Body of pancreas (tissue), 4 donors: Measurements from ENCODE around the gene MAST4. TPM values are rescaled to one million over a fixed set of nuclear protein-coding genes. Genes with fewer than 3 reads are reported as not detected.

Experiments
- ATAC-seq: fragments of 150-250 bp; one replicate; pipeline ENCODE4 v1.9.1; 2016
- DNase-seq, 4 donors: peaks; one replicate each; pipeline ENCODE4 v3.0.0-alpha.2; 2019
- H3K27ac ChIP-seq, 4 donors: fragments of 200-600 bp; sonication (generic); 1 replicate in 3 of 4; 2 replicates in 1 of 4; pipeline versions ENCODE4 v1.5.1 to v1.6.1; 2016 to 2019; ENCODE audit warnings: mild to moderate bottlenecking in 1 of 4, mixed read lengths in 1 of 4, moderate library complexity in 1 of 4
- H3K27me3 ChIP-seq, 2 donors: fragments of 200-600 bp; sonication (generic); one replicate each; pipeline ENCODE4 v1.6.0; 2016; ENCODE audit warnings: mild to moderate bottlenecking in 1 of 2
- H3K36me3 ChIP-seq, 2 donors: fragments of 200-600 bp; sonication (generic); replicated peaks in 1 of 2; 2 replicates each; pipeline ENCODE4 v1.5.1; 2016; ENCODE audit warnings: low read depth in 2 of 2; ENCODE audit not compliant: insufficient read depth in 1 of 2
- H3K4me1 ChIP-seq: fragments of 200-600 bp; sonication (generic); one replicate; pipeline ENCODE4 v1.6.0; 2016
- H3K4me3 ChIP-seq, 2 donors: fragments of 200-600 bp; sonication (generic); 1 replicate in 1 of 2; 2 replicates in 1 of 2; pipeline ENCODE4 v1.5.1; 2016 to 2019
- H3K9me3 ChIP-seq, 3 donors: fragments of 200-600 bp; sonication (generic); 1 replicate in 2 of 3; 2 replicates in 1 of 3; pipeline ENCODE4 v1.5.1; 2016
- CTCF ChIP-seq, 7 experiments: fragments of 450-650 bp in 4 of 7; fragments of 200-600 bp in 3 of 7; sonication (generic) in 3 of 7; IDR thresholded peaks; one replicate each; pipeline ENCODE4 v1.5.1; 2016 to 2019; ENCODE audit warnings: antibody characterized with exemption in 7 of 7
- POLR2A ChIP-seq, 3 donors: fragments of 450-650 bp; IDR thresholded peaks; one replicate each; pipeline ENCODE4 v1.6.1; 2016; ENCODE audit warnings: antibody characterized with exemption in 3 of 3, mild to moderate bottlenecking in 2 of 3
- WGBS, 2 donors: methylation state at CpG; one replicate each; pipeline ENCODE4 v1.1.5; 2017; 5-methylcytosine and 5-hydroxymethylcytosine counted together
- intact Hi-C: fragments of 100-400 bp; cut with DNase I; formaldehyde crosslinking; loops from one replicate; pipeline ENCODE4 v1.15.1; 2023
- total RNA-seq, 2 donors: library from RNA; depleted of rRNA; stranded (reverse); fragments of >200 nt; gene quantifications; one replicate each; pipeline ENCODE4 v1.1.0, GENCODE V29; 2016

Gene MAST4
- total RNA-seq, 2 donors from 2014 or later, result 17.9 to 29.7 TPM

GRCh38 chr5:66634601-66635000, 38.4 kb downstream of the MAST4 start:
- no peaks in the 10 kb centered on the region for H3K36me3 ChIP-seq
- H3K4me3 ChIP-seq, result no peak overlapping the region
- no peaks in the 10 kb centered on the region for H3K9me3 ChIP-seq
- H3K4me1 ChIP-seq, result no peaks in the 10 kb centered on the region
- no peak for DNase-seq
- no peak for TF ChIP-seq POLR2A (IDR thresholded peaks at IDR 0.05)
- TF ChIP-seq CTCF (IDR thresholded peaks at IDR 0.05), result no peak
- ATAC-seq, result no peak
- no peak overlapping the region for H3K27ac ChIP-seq
- WGBS, 2 donors, result 78% methylated on average over 3 of the region's 3 CpGs; no CpG with 5 or more reads in 1 of the 2 donors
- no peaks in the 10 kb centered on the region for H3K27me3 ChIP-seq
- intact Hi-C loops, result no loop called here

- H3K27ac ChIP-seq, result no peak overlapping the region
- WGBS, 2 donors, result 79 to 81% methylated on average over 4 of the region's 4 CpGs
- TF ChIP-seq POLR2A (IDR thresholded peaks at IDR 0.05) (no peak), CTCF (IDR thresholded peaks at IDR 0.05) (no peak)
- DNase-seq, result no peak
- intact Hi-C loops, result no loop called here
- no peaks in the 10 kb centered on the region for H3K9me3 ChIP-seq
- H3K4me3 ChIP-seq, result no peak overlapping the region
- no peaks in the 10 kb centered on the region for H3K27me3 ChIP-seq
- H3K36me3 ChIP-seq, result no peaks in the 10 kb centered on the region
- no peaks in the 10 kb centered on the region for H3K4me1 ChIP-seq
- no peak for ATAC-seq
Measured at GRCh38 chr5:66637994-66638393, 41.8 kb downstream of the MAST4 start.

- WGBS, 2 donors, result 86 to 89% methylated on average over 1 of the region's 1 CpG
- H3K4me3 ChIP-seq, result no peak overlapping the region
- no peaks in the 10 kb centered on the region for H3K9me3 ChIP-seq
- H3K4me1 ChIP-seq, result no peaks in the 10 kb centered on the region
- no peak overlapping the region for H3K27ac ChIP-seq
- DNase-seq, result no peak
- no peaks in the 10 kb centered on the region for H3K27me3 ChIP-seq
- intact Hi-C loops, result no loop called here
- no peaks in the 10 kb centered on the region for H3K36me3 ChIP-seq
- no peak for TF ChIP-seq POLR2A (IDR thresholded peaks at IDR 0.05)
- no peak for TF ChIP-seq CTCF (IDR thresholded peaks at IDR 0.05)
- ATAC-seq, result no peak
Measured at GRCh38 chr5:66639037-66639436, 42.8 kb downstream of the MAST4 start.

GRCh38 chr5:66642538-66642937, 46.3 kb downstream of the MAST4 start:
- Histone ChIP-seq H3K4me1 (no peaks in the 10 kb centered on the region), H3K36me3 (no peaks in the 10 kb centered on the region), H3K4me3 (no peak overlapping the region), H3K27ac (no peak overlapping the region), H3K9me3 (no peaks in the 10 kb centered on the region), H3K27me3 (no peaks in the 10 kb centered on the region)
- TF ChIP-seq POLR2A (IDR thresholded peaks at IDR 0.05), result no peak
- TF ChIP-seq CTCF (IDR thresholded peaks at IDR 0.05), result no peak
- intact Hi-C loops, result no loop called here
- 70 to 75% methylated on average over 3 of the region's 3 CpGs for WGBS, 2 donors
- ATAC-seq (no peak), DNase-seq (no peak)

GRCh38 chr5:66643387-66643786, 47.2 kb downstream of the MAST4 start:
- Histone ChIP-seq H3K27ac (no peak overlapping the region), H3K36me3 (no peaks in the 10 kb centered on the region), H3K4me3 (no peak overlapping the region), H3K27me3 (no peaks in the 10 kb centered on the region), H3K9me3 (no peaks in the 10 kb centered on the region), H3K4me1 (no peaks in the 10 kb centered on the region)
- DNase-seq (no peak), ATAC-seq (no peak)
- intact Hi-C loops, result no loop called here
- no peak for TF ChIP-seq CTCF (IDR thresholded peaks at IDR 0.05)
